Adrenal gland (tissue), 12 donors: ENCODE measurements around the gene PTCD2. TPM values are rescaled to one million over a fixed set of nuclear protein-coding genes. Genes with fewer than 3 reads are reported as not detected.

ENCODE experiments used
- DNase-seq, 7 donors: peaks; one replicate each; pipeline ENCODE4 v3.0.0-alpha.2; 2019 to 2020
- H3K27ac ChIP-seq, 5 donors: fragments of 200-600 bp; sonication (generic) in 4 of 5; 1 replicate in 3 of 5; 2 replicates in 2 of 5; pipeline versions ENCODE4 v1.5.1 to v1.8.0; 2016 to 2020; ENCODE audit warnings: mild to moderate bottlenecking in 1 of 5
- H3K27me3 ChIP-seq: fragments of 200-600 bp; 2 replicates; pipeline ENCODE4 v1.8.0; 2021
- H3K36me3 ChIP-seq, 2 donors: fragments of 200-600 bp; replicated peaks in 1 of 2; 1 replicate in 1 of 2; 2 replicates in 1 of 2; pipeline versions ENCODE4 v1.5.1 to v1.8.0; 2018 to 2022
- H3K4me1 ChIP-seq, 2 donors: fragments of 200-600 bp; replicated peaks in 1 of 2; 1 replicate in 1 of 2; 2 replicates in 1 of 2; pipeline versions ENCODE4 v1.5.1 to v1.8.0; 2018 to 2021
- H3K4me3 ChIP-seq, 4 donors: fragments of 200-600 bp; sonication (generic) in 3 of 4; one replicate each; pipeline ENCODE4 v1.5.1; 2016 to 2018
- H3K9me3 ChIP-seq, 3 donors: fragments of 200-600 bp; sonication (generic) in 1 of 3; replicated peaks in 1 of 3; 1 replicate in 2 of 3; 2 replicates in 1 of 3; pipeline versions ENCODE4 v1.5.1 to v1.8.0; 2016 to 2021
- CTCF ChIP-seq, 6 experiments: fragments of 450-650 bp in 4 of 6; fragments of 200-600 bp in 2 of 6; sonication (generic) in 1 of 6; IDR thresholded peaks; 1 replicate in 5 of 6; 2 replicates in 1 of 6; pipeline versions ENCODE4 v1.5.1 to v1.8.0; 2016 to 2021; ENCODE audit warnings: antibody characterized with exemption in 6 of 6, mild to moderate bottlenecking in 2 of 6, moderate library complexity in 1 of 6
- POLR2A ChIP-seq, 2 donors: fragments of 450-650 bp; IDR thresholded peaks; one replicate each; pipeline ENCODE4 v1.6.1; 2017; ENCODE audit warnings: antibody characterized with exemption in 2 of 2, mild to moderate bottlenecking in 2 of 2, moderate library complexity in 1 of 2
- WGBS, 4 donors: extraction: QIAGEN DNeasy Blood & Tissue Kit in 2 of 4; methylation state at CpG; one replicate each; pipeline versions ENCODE4 v1.1.5 to v1.1.7; 2013 to 2017; 5-methylcytosine and 5-hydroxymethylcytosine counted together
- intact Hi-C, 2 donors: fragments of 100-400 bp; cut with DNase I; formaldehyde crosslinking; loops; one replicate each; pipeline versions ENCODE4 v1.14.1 to v1.15.0; 2022 to 2023
- polyA plus RNA-seq, 3 donors: library from polyadenylated mRNA; stranded (reverse); fragments of 200-250 nt in 2 of 3; fragments of 350-450 nt in 1 of 3; fragmentation: Illumina TruSeq in 1 of 3; extraction: RNeasy Lipid Tissue Mini Kit (QIAGEN cat#74804) in 1 of 3; gene quantifications; one replicate each; pipeline ENCODE4 v1.2.3, GENCODE V29; 2013 to 2014
- total RNA-seq, 9 donors: library from RNA; depleted of rRNA in 4 of 9; stranded (reverse); fragments of >200 nt in 4 of 9; fragments of 120-200 nt in 1 of 9; fragmentation: NEBNext Ultra II Directional in 1 of 9; extraction: Animal tissue kit (Norgen Biotek cat#: 25700) in 1 of 9; gene quantifications; one replicate each; pipeline versions ENCODE4 v1.1.0 to v1.2.4, GENCODE V29; 2013 to 2023
- donor health status: healthy with polysubstance abuse.
- donor health status: Bipolar disorder and iron deficiency.
- donor health status: DM: yes; HTN: yes; CAD: no.
- donor health status: DM: no; HTN: no; CAD: no.
- donor health status: DM: no; HTN: no; CAD: no.
- donor health status: DM: yes; HTN: yes; CAD: no.

Gene PTCD2
- total and polyA plus RNA-seq, 12 donors: 1.7 to 20.6 (median 14.2) TPM

DNA sequence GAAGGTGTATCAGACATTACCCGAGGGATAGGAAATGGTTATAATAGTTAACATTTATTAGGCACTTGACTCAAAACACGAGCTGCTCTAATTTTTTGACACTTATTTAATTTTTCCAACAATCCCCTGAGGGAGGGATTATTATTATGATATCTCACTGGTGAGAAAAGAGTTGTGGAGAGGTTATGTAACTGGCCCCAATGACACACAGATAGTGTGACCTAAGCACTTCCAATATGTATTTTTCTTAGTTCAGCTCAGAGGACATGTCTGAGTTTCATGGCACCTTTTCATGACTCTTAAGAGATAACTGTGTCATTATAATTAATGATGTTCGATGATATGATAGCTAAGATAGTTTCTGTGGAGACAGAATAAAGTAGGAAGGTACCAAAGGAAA is 86.9 kb downstream of the PTCD2 start:
- H3K27me3 ChIP-seq: no peaks in the 10 kb centered on the region
- TF ChIP-seq CTCF (IDR thresholded peaks at IDR 0.05) (no peak), POLR2A (IDR thresholded peaks at IDR 0.05) (no peak)
- H3K4me3 ChIP-seq: no peak overlapping the region
- no peaks in the 10 kb centered on the region for H3K4me1 ChIP-seq
- DNase-seq: no peak
- no peaks in the 10 kb centered on the region for H3K36me3 ChIP-seq
- intact Hi-C loops: loop anchor here in 1 of 2 donors (10.0 kb wide), 1 partner anchor 118 kb away; no protein-coding TSS in a partner anchor
- no peaks in the 10 kb centered on the region for H3K9me3 ChIP-seq
- no peak overlapping the region for H3K27ac ChIP-seq
- 71 to 78% (median 78%) methylated on average over 3 of the region's 3 CpGs for WGBS, 4 donors

GRCh38 chr5:72407541-72407940 is 87.4 kb downstream of the PTCD2 start:
- Histone ChIP-seq H3K4me3 (no peak overlapping the region), H3K27me3 (no peaks in the 10 kb centered on the region), H3K4me1 (no peaks in the 10 kb centered on the region), H3K27ac (no peak overlapping the region), H3K36me3 (no peaks in the 10 kb centered on the region), H3K9me3 (no peaks in the 10 kb centered on the region)
- TF ChIP-seq CTCF (IDR thresholded peaks at IDR 0.05) (no peak), POLR2A (IDR thresholded peaks at IDR 0.05) (no peak)
- intact Hi-C loops: loop anchor here in 1 of 2 donors (10.0 kb wide), 1 partner anchor 117 kb away; no protein-coding TSS in a partner anchor
- WGBS, 4 donors: 82 to 89% (median 85%) methylated on average over 2 of the region's 2 CpGs
- no peak for DNase-seq

- Histone ChIP-seq H3K4me3 (no peak overlapping the region), H3K27ac (no peak overlapping the region), H3K27me3 (no peaks in the 10 kb centered on the region), H3K9me3 (no peaks in the 10 kb centered on the region), H3K36me3 (no peaks in the 10 kb centered on the region), H3K4me1 (no peaks in the 10 kb centered on the region)
- 83 to 92% (median 91%) methylated on average over 5 of the region's 5 CpGs for WGBS, 4 donors
- no peak for DNase-seq
- intact Hi-C loops: loop anchor here in 1 of 2 donors (10.0 kb wide), 1 partner anchor 117 kb away; no protein-coding TSS in a partner anchor
- TF ChIP-seq POLR2A (IDR thresholded peaks at IDR 0.05) (no peak), CTCF (IDR thresholded peaks at IDR 0.05) (no peak)
These were observed 88.0 kb downstream of the PTCD2 start for GRCh38 chr5:72408127-72408526.

DNA sequence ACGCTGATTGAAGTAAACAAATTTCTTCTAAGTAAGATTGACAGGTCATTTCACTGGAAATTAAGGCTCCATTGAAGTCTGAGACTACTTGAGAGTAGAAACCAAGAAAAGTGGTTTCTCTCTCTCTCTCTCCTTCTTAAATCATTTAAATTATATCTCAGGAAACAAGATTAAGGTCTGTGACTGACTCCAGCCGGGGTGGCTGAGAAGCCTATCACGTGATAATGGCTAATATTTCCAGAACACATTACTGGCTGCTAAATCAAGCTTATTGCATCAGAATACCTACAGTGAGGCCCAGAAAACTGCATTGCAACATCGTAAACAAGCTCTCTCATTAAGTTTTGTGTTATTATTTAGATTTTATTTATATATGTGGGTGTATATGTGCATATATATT is 88.4 kb downstream of the PTCD2 start:
- WGBS, 4 donors: 64 to 69% (median 65%) methylated on average over 4 of the region's 4 CpGs
- intact Hi-C loops: loop anchor here in 1 of 2 donors (10.0 kb wide), 1 partner anchor 116 kb away; no protein-coding TSS in a partner anchor
- Histone ChIP-seq H3K9me3 (no peaks in the 10 kb centered on the region), H3K27ac (no peak overlapping the region), H3K4me1 (no peaks in the 10 kb centered on the region), H3K4me3 (no peak overlapping the region), H3K27me3 (no peaks in the 10 kb centered on the region), H3K36me3 (no peaks in the 10 kb centered on the region)
- TF ChIP-seq CTCF (IDR thresholded peaks at IDR 0.05): no peak
- TF ChIP-seq POLR2A (IDR thresholded peaks at IDR 0.05): no peak
- DNase-seq: peak in 1 of 7 donors; percentile 2
